Measurements from ENCODE around the gene MROH2B. TPM values are rescaled to one million over a fixed set of nuclear protein-coding genes. Genes with fewer than 3 reads are reported as not detected.
A peak's percentile ranks its signal among the peaks of the same experiment; 100 is the strongest.

MROH2B gene
- total RNA-seq, 1 experiment from 2014 or later: not detected

DNA sequence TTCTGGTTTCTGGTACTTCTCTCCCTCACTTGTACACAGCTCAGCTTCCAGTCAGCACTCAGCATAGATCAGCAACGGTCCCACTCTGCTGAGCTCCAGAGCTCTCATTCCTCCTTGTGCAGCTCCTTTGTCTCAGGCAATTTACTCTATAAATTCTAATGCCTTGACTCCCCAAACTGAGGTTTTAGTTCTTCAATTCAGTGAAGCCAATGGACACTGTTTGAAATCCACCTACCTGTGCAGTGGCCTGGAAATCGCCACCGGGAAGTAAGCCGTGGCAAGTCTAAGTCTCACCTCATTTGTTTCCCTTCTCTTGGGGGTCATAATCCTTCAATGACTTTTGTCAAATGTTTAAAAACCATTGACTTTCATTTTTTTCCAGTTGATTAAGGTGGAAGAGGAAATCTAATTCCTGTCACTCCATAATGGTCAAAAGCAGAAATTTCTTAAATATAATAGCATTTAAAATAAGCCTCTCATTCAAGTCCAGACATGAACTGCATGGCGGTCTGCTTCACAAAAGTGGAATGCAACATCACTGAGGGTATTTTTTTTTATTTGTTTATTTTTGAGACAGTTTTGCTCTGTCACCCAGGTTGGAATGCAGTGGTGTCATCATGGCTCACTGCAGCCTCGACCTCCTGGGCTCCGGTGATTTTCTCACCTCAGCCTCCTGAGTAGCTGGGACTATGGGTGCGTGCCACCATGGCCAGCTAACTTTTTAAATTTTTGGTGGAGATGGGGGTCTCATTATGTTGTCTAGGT lies 82.2 kb downstream of the MROH2B start:
- no peaks in the 10 kb centered on the region; the same call in 1 of the 2 replicates for H3K9me3 ChIP-seq
- H3K36me3 ChIP-seq: no peaks in the 10 kb centered on the region
- H3K27me3 ChIP-seq: no peaks in the 10 kb centered on the region
- DNase-seq: peak; percentile 12
- no peak overlapping the region for H3K4me3 ChIP-seq

DNA sequence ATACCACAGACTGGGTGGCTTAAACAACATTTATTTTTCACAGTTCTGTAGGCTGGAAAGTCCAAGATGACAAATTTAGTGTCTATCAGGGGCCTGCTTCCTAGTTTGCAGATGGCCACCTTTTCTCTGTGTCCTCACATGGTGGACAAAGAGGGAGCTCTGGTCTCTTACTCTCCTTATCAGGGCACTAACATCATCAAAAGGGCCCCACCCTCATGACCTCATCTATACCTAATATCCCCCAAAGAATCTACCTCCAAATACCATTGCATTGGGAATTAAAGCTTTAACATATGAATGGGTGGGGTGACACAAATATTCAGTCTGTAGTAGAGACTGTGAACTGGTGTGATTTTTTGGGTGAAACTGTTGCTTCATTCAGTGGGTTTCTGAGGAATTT lies 83.8 kb downstream of the MROH2B start:
- no peak overlapping the region for H3K4me3 ChIP-seq
- no peak for DNase-seq
- no peaks in the 10 kb centered on the region for H3K36me3 ChIP-seq
- H3K27me3 ChIP-seq: no peaks in the 10 kb centered on the region
- no peaks in the 10 kb centered on the region; the same call in 1 of the 2 replicates for H3K9me3 ChIP-seq

DNA sequence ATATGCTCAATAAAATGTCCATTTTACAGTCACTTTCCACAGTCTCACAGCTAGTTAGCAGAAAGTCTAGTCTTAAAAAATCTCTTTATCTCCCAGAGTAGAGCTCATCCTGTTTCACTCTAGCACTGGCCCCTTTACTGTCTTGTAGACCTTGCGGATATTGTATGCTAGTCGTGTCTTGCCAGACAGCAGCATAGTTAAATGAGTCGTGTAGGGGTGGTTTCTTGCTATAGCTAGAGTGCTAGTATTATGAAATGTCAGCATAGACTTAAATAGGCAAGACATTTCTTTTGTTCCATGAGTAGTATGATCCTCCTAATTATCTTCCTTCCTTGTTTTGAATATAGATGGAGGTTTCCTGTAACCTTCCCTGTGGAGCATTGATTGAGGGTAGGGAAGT lies 84.5 kb downstream of the MROH2B start:
- no peaks in the 10 kb centered on the region; the same call in 1 of the 2 replicates for H3K9me3 ChIP-seq
- no peak overlapping the region for H3K4me3 ChIP-seq
- DNase-seq: no peak
- no peaks in the 10 kb centered on the region for H3K36me3 ChIP-seq
- no peaks in the 10 kb centered on the region for H3K27me3 ChIP-seq

DNA sequence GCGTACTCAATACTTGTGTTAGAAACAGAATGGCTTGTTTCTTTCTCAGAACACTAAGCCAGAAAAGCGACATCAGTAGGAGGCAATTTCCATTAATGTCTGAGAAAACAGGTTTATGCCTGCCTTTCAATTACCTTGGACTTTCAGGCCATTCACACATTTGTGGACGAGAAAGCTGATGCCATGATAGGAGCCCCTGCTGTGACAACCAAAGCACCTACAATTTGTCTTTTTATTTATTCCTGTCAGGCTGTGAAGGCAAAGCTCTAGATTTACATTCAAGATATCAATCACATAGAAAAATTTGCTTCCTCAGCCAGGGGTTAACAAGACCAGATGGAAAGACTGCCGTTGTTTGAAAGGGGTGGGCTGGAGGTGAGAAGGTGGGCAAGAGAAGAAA lies 85.6 kb downstream of the MROH2B start:
- Histone ChIP-seq H3K27me3 (no peaks in the 10 kb centered on the region), H3K4me3 (no peak overlapping the region), H3K36me3 (no peaks in the 10 kb centered on the region), H3K9me3 (no peaks in the 10 kb centered on the region; the same call in 1 of the 2 replicates)
- DNase-seq: no peak

DNA sequence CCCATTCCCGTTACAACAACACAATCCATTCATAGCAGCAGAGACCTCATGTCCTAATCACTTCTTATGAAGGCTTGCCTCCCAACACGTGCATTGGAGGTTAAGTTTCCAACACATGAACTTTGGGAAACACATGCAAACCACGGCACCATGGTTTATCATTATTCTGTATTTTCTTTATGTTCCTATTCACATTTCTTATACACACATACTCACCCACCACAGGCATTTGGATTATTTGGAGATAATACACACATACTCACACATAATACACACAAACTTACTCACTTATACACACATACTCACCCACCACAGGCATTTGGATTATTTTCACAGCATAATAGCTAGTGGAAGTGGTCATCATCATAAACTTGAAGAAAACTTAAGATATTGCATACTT lies 86.3 kb downstream of the MROH2B start:
- no peak overlapping the region for H3K4me3 ChIP-seq
- DNase-seq: no peak

DNA sequence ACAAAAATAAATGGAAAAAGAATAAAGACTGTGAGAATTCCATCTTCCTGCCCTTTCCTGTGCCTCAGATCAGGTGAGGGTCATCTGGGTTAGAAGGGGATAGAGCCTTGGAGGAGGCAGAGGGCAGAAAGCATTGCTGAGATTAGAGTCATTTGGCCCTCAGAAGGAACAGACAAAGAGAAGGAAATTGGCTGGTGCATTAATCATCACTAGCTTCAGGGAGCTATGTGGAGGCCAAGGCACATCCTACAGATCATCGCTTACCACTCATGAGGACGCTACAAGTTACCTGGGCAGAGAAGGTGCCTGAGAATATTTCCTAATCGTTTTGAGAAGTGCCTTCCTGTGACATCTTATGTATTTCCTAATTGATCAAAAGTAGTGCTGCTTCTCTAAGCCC lies 87.4 kb downstream of the MROH2B start:
- Histone ChIP-seq H3K4me3 (no peak overlapping the region), H3K9me3 (no peaks in the 10 kb centered on the region; the same call in 1 of the 2 replicates), H3K27me3 (no peaks in the 10 kb centered on the region), H3K36me3 (no peaks in the 10 kb centered on the region)
- DNase-seq: no peak

More for the DNA sequence above, 86.3 kb downstream of the MROH2B start:
- Histone ChIP-seq H3K27me3 (no peaks in the 10 kb centered on the region), H3K9me3 (no peaks in the 10 kb centered on the region; the same call in 1 of the 2 replicates), H3K36me3 (no peaks in the 10 kb centered on the region)

DNA sequence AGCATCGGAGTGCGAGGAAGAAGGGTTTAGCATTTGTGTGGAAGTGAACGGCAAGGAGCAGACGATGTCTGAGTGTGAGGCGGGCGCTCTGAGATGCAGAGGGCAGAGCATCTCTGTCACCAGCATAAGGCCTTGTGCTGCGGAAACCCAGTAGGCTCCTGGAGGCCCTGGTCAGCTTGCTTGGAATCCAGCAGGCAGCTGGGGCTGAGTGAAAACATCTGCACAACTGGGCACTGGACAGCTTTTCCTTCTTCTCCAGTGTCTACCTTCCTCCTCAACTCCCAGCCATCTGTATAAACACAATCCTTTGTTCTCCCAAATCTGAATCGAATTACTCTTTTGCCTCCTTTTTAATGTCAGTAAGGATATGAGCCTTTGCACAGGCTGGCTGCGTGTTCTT lies 89.7 kb downstream of the MROH2B start:
- no peaks in the 10 kb centered on the region for H3K36me3 ChIP-seq
- H3K4me3 ChIP-seq: no peak overlapping the region
- no peaks in the 10 kb centered on the region for H3K9me3 ChIP-seq
- no peak for DNase-seq
- H3K27me3 ChIP-seq: no peaks in the 10 kb centered on the region

DNA sequence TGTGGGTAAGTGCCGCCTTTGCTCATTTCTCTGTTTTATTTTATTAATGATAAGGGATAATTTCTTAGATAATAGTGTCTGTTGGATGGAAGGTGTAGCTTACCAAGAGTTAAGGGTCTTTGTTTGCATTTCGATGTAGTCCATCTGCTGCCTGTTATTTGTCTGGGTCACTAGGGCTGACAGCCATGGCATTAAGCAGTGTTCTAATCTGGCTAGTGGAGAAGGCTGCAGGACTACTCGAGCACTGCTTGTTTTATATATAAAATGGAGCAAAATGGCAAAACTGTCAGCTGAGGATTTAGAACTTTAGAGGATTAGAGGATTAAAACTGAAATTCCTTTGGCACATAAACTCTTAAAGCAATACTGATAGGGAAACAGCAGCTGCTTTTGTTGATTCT lies 94.3 kb downstream of the MROH2B start:
- Histone ChIP-seq H3K9me3 (no peaks in the 10 kb centered on the region), H3K27me3 (no peaks in the 10 kb centered on the region), H3K36me3 (no peaks in the 10 kb centered on the region), H3K4me3 (no peak overlapping the region)
- no peak for DNase-seq

DNA sequence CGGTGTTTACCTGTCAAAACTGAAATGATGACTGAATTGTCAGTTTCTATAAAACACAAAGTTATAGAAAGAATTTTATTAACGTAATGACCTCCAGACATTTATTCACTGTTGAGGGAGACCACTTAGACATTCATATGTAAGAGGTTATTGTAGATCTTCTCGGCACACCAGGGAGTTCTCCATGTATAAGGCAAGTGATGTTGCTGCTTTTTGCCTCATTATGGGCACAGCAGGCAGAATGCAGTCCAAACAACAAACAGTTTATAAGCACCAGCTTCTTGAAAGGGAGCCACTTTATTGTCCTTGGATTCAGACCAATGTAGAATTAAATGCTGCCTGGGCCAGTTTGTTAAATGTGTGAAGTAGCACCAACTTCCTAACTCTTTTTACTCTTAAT lies 95.1 kb downstream of the MROH2B start:
- no peaks in the 10 kb centered on the region for H3K27me3 ChIP-seq
- DNase-seq: no peak
- H3K9me3 ChIP-seq: no peaks in the 10 kb centered on the region
- H3K36me3 ChIP-seq: no peaks in the 10 kb centered on the region
- H3K4me3 ChIP-seq: no peak overlapping the region

DNA sequence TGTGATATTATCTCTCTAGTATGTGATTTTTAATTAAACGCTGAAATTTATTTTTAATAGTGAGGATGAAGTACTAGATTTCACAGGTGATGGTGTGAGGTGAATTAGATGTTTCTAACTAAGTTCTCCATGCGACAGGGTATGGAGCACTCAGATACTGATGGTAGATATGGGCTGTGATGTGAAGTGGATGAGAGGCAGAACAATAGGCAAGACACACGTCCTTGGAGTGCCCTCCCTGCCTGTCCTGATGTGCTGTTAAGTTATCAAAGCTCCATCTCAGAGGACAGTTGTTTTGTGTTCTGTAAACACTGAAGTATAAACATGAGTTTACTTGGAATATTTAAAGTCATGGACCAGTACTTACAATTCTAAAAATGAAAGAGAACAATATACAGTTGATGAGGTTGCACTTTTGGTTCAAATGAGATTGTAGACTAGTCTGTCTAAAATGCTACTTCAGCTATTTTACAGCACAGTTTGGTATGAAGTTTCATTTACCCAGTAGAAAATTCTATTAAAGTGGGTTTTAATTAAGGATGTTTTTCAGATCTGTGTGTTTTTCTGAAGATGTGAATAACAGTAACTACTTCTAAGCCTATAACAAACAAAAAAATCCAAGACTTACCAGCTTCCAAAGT lies 97.7 kb downstream of the MROH2B start:
- DNase-seq: no peak
- Histone ChIP-seq H3K9me3 (no peaks in the 10 kb centered on the region), H3K36me3 (no peaks in the 10 kb centered on the region), H3K27me3 (no peaks in the 10 kb centered on the region), H3K4me3 (no peak overlapping the region)

DNA sequence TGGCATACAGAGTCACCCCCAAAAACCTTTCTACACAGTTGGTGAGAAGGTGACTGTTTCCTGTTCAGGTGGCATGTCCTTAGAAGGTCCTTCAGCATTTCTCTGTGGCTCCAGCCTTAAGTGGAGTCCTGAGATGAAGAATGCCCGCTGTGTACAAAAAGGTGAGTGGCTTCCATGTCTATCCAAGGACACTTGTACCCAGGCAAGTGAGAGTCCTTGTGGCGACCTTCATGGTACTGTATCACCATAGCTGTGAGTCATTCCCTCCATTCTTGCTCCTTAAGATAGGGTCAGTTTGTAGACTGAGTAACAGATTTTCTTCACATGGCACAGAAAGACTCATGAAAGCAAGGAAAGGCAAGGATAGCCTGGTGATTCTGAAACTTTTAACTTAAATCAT lies 98.7 kb downstream of the MROH2B start:
- Histone ChIP-seq H3K36me3 (no peaks in the 10 kb centered on the region), H3K27me3 (no peaks in the 10 kb centered on the region), H3K9me3 (no peaks in the 10 kb centered on the region), H3K4me3 (no peak overlapping the region)
- no peak for DNase-seq

DNA sequence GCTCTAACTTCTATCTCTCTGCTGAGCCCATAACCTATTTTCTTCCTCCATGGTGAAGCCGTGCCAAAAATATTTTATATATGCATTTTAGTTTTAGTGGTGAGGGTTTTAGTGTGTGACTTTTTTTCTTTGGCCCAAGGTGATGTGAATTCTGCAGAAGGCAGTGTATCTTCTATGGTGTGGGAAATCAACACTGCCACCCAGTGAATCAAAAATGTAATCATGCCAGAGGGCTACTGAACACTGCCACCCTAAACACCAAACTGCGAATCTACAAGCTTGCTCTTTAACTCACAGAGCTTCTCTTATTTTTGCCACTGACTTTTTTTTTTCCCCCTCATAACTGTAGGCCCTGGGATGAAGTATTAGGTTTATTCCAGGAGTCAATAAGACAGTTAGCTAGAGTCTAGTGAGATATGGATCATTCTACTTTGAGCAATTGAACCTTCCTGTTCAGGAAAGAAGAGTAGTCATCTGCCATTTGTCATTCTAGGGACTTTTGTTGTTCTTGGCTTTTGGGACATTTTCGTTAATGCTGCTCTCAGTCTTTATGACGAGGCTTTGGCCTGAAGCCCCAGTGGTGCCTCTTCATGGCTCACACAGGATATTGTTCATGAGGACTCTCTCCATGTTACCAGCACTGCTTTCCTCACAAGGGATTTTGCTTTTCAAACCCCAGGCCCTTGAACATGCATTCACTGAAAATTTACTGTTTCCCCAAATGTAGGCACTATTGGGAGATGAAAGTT lies 108.8 kb downstream of the MROH2B start:
- no peaks in the 10 kb centered on the region for H3K9me3 ChIP-seq
- no peak overlapping the region for H3K4me3 ChIP-seq
- peak; percentile 29 for DNase-seq
- no peaks in the 10 kb centered on the region for H3K36me3 ChIP-seq
- no peaks in the 10 kb centered on the region for H3K27me3 ChIP-seq

DNA sequence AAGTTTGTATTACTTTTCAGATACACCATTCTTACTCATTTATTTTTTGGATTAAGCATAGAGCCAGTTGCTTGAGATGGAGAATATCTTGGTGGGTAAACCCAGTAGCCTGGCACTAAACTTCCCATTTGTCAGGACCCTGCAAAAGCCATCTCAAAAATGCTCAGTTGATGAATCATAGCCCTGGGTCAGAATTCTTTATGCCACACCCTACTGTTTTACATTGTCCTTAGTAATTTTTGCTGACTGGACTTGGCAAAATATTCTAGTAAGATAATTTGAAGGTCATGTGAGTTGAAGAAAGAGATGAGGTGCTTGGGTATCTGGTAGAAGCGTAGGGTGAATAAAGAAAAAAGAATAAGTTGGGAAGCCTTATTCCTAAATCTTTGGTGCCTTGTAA lies 111.1 kb downstream of the MROH2B start:
- DNase-seq: no peak
- Histone ChIP-seq H3K36me3 (no peaks in the 10 kb centered on the region), H3K27me3 (no peaks in the 10 kb centered on the region), H3K9me3 (no peaks in the 10 kb centered on the region), H3K4me3 (no peak overlapping the region)

DNA sequence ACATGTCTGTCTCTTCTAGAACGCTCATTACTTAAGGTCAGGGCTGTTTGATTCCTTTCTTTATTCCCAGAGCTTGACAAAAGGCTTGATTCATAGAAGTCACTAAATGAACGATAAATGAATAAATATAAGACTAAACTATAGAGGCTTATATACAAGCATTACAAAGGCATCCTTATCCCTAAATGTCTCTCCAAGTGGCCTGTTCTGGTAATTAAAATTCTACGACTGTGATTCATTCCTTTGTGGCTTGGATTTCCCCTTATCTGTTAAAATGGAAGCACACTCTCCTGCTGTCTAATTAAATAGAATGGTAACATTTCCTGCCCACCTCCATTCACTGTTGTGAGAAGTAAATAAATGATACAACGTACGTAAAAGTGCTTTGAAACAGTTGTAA lies 112.3 kb downstream of the MROH2B start:
- H3K27me3 ChIP-seq: no peaks in the 10 kb centered on the region
- H3K4me3 ChIP-seq: no peak overlapping the region
- no peaks in the 10 kb centered on the region for H3K9me3 ChIP-seq
- no peaks in the 10 kb centered on the region for H3K36me3 ChIP-seq
- DNase-seq: no peak

DNA sequence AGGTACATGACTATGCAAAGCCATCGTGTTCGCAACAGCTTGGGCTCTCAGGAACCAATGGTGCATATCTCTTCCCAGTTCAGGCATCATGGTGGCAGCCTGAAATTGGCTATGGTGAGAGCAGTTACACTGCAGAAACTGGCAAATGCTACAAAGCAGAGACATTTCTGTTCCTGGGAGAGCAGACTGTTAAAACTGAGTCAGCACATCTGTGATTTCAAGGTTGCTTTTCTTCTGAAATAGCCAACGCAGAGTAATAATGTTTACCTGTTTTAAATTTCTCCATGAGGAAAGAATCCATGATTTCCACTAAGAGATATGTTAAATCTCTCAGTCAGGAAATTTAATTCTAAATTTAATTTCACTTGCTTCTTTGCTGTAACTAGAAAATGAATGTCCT lies 114.1 kb downstream of the MROH2B start:
- DNase-seq: no peak
- Histone ChIP-seq H3K4me3 (no peak overlapping the region), H3K27me3 (no peaks in the 10 kb centered on the region), H3K36me3 (no peaks in the 10 kb centered on the region), H3K9me3 (no peaks in the 10 kb centered on the region)

DNA sequence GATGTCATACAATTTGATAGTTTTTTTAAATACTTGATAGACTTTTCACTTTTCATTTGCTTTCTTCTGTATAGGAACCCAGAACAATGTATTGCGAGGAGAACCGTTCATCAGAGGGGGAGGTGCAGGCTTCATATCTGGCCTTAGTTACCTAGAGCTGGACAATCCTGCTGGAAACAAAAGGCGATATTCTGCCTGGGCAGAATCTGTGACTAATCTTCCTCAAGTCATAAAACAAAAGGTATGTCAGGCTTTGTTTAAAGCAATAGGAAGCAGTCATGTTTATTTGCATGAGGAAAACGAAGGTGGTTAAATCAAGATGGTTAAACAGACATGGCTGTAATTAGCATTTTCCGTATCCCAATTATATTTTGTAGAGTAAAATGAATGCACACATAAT lies 115.8 kb downstream of the MROH2B start:
- Histone ChIP-seq H3K36me3 (no peaks in the 10 kb centered on the region), H3K9me3 (no peaks in the 10 kb centered on the region), H3K4me3 (no peak overlapping the region), H3K27me3 (no peaks in the 10 kb centered on the region)
- no peak for DNase-seq
